ENCODE data around the gene FAM3D. TPM values are rescaled to one million over a fixed set of nuclear protein-coding genes. Genes with fewer than 3 reads are reported as not detected.

The FAM3D gene
- total RNA-seq, 1 donor from 2014 or later: not detected

DNA sequence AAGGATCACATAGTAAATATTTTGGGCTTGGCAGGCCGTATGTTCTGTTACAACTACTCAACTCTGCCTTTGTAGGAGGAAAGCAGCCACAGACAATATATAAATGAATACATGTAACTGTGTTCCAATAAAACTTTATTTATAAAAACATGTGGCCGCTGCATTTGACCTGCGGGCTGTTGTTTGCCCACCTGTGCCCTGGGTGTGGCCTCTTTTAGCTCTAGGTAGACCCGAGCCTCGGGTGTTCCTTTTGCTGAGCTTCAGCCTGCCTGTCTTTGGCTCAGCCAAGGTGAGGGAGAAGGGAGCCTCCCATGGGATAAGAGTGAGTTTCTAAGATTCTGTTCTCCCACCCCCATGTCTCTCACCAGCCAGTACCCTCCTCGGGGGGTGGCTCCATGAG is 5.6 kb downstream of the FAM3D start:
- ATAC-seq: no peak
- intact Hi-C loops (cut with DNase I): no loop called here
- DNase-seq (ENCODE audit: missing footprints): no peak

- ATAC-seq (peak; percentile 47), DNase-seq (ENCODE audit: missing footprints) (no peak)
- intact Hi-C loops (cut with DNase I): no loop called here
Measured at GRCh38 chr3:58659051-58659675, 7.4 kb downstream of the FAM3D start.

DNA sequence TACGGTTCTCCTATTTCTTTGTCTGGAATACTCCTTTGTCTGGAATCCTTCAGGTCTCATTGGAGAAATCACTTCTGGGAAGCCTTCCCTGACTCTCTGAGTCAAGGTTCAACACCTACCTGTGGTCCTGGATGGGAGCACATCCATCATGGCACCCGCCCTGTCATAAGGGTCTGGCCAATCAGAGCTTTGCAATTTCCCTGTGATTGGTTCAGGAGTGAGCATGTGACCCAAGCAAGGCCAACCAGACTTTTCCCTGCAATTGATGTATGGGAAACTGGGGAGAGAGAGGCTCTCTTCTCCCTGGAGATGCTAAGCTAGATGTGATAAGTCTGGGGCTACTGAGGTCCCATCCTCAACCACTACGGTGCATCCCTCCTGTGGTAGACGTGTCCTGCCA is 8.1 kb downstream of the FAM3D start:
- DNase-seq (ENCODE audit: missing footprints): no peak
- no peak for ATAC-seq

GRCh38 chr3:58657571-58658141 is 8.9 kb downstream of the FAM3D start:
- no peak for DNase-seq (ENCODE audit: missing footprints)
- intact Hi-C loops (cut with DNase I): no loop called here
- ATAC-seq: no peak

More for the DNA sequence above, 8.1 kb downstream of the FAM3D start:
- intact Hi-C loops (cut with DNase I): no loop called here

DNA sequence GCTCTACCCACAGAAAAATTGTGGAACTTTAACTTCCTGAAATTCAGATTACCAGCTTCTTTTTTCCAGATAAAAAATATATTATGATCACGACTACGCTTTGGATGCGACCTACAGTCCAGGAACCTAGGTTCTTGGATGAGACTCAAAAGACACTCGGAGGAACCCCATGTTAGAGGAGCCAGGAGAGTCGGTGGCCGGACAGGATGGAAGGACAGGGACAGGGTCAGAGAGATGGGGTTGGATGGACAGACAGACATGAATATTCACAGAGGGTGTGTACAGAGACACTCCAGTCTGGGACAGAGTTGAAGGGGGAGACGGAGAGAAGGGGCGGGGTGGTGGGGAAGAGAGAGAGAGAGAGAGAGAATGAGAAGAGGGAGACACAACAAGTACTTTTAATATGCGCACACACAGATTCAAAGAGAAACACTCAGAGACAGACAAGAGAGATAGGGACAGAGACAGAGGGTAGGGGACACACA is 9.5 kb downstream of the FAM3D start:
- intact Hi-C loops (cut with DNase I): no loop called here

DNA sequence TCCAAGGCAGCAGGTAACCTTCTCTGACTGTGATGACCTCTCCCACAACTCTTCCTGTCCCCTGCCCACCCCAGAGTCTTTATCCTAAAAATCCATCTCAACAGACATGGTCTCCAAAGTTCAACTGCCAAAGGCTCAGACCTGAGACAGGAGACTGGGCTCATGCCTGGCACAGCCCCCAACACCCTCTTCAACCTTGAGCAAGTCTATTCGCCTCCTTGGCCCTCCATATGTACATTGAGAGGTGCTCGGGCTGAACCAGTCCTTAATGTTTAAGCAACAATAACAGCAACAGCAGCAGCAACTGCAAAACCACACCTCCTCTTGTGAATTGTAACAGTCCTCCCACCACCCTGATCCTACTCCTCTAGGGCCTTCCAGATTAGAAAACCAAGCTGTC is 9.9 kb downstream of the FAM3D start:
- ATAC-seq (no peak), DNase-seq (ENCODE audit: missing footprints) (no peak)
- intact Hi-C loops (cut with DNase I): no loop called here

More for the DNA sequence above, 9.5 kb downstream of the FAM3D start:
- DNase-seq (ENCODE audit: missing footprints): no peak
- ATAC-seq: no peak

DNA sequence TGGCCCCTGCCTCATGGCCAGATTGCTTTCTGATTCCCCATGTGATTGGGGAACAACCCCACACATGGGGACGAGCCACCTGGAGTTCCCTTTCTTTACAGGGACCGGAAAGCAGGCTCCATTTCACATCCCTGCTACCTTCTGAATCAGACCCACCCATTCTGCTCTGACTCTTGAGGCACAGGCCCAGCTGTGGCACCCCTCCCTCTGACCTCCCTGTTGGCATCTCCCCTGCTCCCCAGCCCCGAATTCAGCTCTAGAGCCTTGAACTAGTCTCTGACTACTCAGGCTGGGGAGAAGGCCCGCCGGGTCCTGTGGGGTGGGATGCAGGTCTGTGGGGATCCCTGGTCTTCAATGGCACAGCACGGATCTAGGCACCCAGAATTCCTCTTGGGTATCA is 12.1 kb downstream of the FAM3D start:
- DNase-seq (ENCODE audit: missing footprints): no peak
- intact Hi-C loops (cut with DNase I): no loop called here

GRCh38 chr3:58652624-58653023 is 13.9 kb downstream of the FAM3D start:
- ATAC-seq: no peak
- DNase-seq (ENCODE audit: missing footprints): no peak
- intact Hi-C loops (cut with DNase I): no loop called here

More for the DNA sequence above, 12.1 kb downstream of the FAM3D start:
- no peak for ATAC-seq

DNA sequence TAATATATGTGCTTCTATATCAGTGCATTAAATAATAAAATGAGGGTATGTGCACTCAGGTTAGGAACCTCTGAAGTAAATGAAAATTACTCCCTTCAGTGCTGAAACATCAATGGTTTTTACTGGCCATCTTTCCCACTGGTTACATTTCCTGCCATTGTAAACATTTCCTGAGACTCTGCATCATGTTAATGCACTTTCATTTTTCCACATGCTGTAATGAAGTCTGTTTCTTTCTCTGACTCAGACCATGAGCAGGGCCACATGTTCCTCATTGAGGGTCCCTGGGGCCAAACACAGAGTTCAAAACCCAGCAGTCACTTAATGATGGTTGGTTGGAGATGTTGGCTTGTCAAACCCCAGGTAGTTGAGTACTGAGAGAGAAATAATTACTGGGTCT is 15.3 kb downstream of the FAM3D start:
- ATAC-seq (no peak), DNase-seq (ENCODE audit: missing footprints) (no peak)
- intact Hi-C loops (cut with DNase I): no loop called here

GRCh38 chr3:58647381-58648141 is 19.0 kb downstream of the FAM3D start:
- no peak for ATAC-seq
- intact Hi-C loops (cut with DNase I): no loop called here
- no peak for DNase-seq (ENCODE audit: missing footprints)

- intact Hi-C loops (cut with DNase I): no loop called here
- no peak for DNase-seq (ENCODE audit: missing footprints)
- ATAC-seq: no peak
Measured at GRCh38 chr3:58646503-58646902, 20.1 kb downstream of the FAM3D start.

DNA sequence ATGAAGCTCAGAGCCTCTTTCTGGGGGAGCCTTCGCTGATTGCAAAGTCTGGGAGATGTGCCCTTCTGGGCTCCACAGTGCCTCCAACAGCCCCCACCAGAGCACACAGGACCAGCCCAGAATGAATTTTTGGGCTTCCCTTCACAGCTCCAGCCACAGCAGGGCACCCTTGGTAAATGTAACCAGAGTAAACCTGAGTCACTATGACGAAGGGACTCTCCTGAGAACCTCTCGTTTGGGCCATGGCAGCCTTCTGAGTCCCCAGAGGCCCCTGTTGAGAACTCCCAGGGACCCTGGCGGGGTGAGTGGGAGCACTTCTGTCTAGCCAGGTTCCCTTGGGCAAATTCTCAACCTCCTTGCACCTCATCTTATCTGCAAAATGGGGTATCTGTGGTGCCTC is 20.8 kb downstream of the FAM3D start:
- ATAC-seq (no peak), DNase-seq (ENCODE audit: missing footprints) (no peak)
- intact Hi-C loops (cut with DNase I): no loop called here

GRCh38 chr3:58642846-58643245 is 23.7 kb downstream of the FAM3D start:
- ATAC-seq: no peak
- intact Hi-C loops (cut with DNase I): loop anchor here (5.0 kb wide), 1 partner anchor 409 kb away; the partner anchor contains the start of gene CFAP20DC

GRCh38 chr3:58640700-58641372 is 25.7 kb downstream of the FAM3D start:
- DNase-seq (ENCODE audit: missing footprints) (peak; percentile 84), ATAC-seq (peak; percentile 79)
- intact Hi-C loops (cut with DNase I): loop anchor here (5.0 kb wide), 1 partner anchor 411 kb away; the partner anchor contains the start of gene CFAP20DC

More at GRCh38 chr3:58642846-58643245, 23.7 kb downstream of the FAM3D start:
- no peak for DNase-seq (ENCODE audit: missing footprints)

GRCh38 chr3:58639842-58640241 is 26.7 kb downstream of the FAM3D start:
- intact Hi-C loops (cut with DNase I): loop anchor here (5.0 kb wide), 1 partner anchor 412 kb away; the partner anchor contains the start of gene CFAP20DC
- DNase-seq (ENCODE audit: missing footprints) (no peak), ATAC-seq (no peak)

- intact Hi-C loops (cut with DNase I): no loop called here
Measured at GRCh38 chr3:58639001-58639400, 27.6 kb downstream of the FAM3D start.

GRCh38 chr3:58638591-58638990 is 28.0 kb downstream of the FAM3D start:
- ATAC-seq (no peak), DNase-seq (ENCODE audit: missing footprints) (no peak)
- intact Hi-C loops (cut with DNase I): no loop called here

More at GRCh38 chr3:58639001-58639400, 27.6 kb downstream of the FAM3D start:
- DNase-seq (ENCODE audit: missing footprints) (no peak), ATAC-seq (no peak)

DNA sequence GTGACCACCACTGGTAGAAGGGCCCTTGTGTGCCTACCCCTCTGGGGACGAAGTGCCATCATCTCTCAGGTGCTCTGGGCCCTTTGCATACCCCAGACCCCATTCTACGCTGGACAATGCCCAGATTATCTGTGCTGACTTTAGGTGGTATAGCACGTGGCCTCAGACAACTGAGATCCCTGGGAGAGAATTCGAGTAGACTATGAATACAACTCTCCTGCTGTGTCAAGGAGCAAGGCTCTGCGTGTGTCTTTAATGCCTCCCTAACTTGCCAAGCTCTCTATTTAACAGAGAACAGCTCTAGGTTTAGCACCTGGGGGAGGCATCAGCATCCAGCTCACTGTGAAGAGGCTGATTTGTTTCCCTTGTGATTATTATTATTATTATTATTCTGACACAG is 29.1 kb downstream of the FAM3D start:
- ATAC-seq: no peak
- intact Hi-C loops (cut with DNase I): no loop called here
- DNase-seq (ENCODE audit: missing footprints): no peak

Measured in Right ventricle myocardium inferior (tissue), 1 donor.